ENCODE data around the gene OR7G3. TPM values are rescaled to one million over a fixed set of nuclear protein-coding genes. Genes with fewer than 3 reads are reported as not detected.

Gene OR7G3
- total RNA-seq, 1 experiment from 2014 or later: not detected

DNA sequence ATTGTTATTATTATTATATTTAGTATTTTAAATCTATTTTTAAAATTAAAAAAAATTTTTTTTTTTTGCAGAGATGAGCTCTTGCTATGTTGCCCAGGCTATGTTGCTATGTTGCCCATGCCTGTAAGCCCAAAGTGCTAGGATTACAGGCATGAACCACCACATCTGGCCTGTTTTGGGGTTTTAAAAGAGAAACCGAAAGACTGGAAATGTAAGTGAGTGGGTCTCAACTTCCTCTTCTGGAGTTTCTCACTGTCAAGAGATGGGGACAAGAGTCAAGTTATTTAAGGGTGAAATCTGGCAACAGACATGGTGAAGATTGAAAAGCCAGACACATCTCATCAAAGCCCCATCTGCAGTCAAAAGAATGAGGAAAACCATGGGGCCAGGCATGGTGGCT lies 4.2 kb upstream of the OR7G3 start:
- POLR2A ChIA-PET: no interaction called here
- H3K4me1 ChIP-seq (ENCODE audit: control insufficient read depth, insufficient read depth, low read length): no peaks in the 10 kb centered on the region
- H3K4me3 ChIP-seq (ENCODE audit: low read depth in 2 of 2, low read length in 2 of 2): no peak overlapping the region
- BruUV-seq (replicated peaks): no TSS peak
- H3K27me3 ChIP-seq (ENCODE audit: control insufficient read depth, insufficient read depth, low read length): no peaks in the 10 kb centered on the region
- CTCF ChIA-PET: no interaction called here
- no peak for DNase-seq (ENCODE audit: low read depth, low spot score)
- no peak for ATAC-seq
- in situ Hi-C loops (cut with HindIII; ENCODE audit: low pct_unique_long_range_greater_than_20kb, low sequenced_read_pairs): no loop called here
- no peaks in the 10 kb centered on the region for H3K36me3 ChIP-seq (ENCODE audit: control insufficient read depth, insufficient read depth, low read length)
- H3K9me3 ChIP-seq (ENCODE audit: control insufficient read depth, insufficient read depth, low read depth, low read length): no peaks in the 10 kb centered on the region
- TF ChIP-seq SIN3A (IDR thresholded peaks at IDR 0.05; ENCODE audit: borderline replicate concordance, insufficient read depth, low read depth, low read length) (no peak), POLR2AphosphoS5 (IDR thresholded peaks at IDR 0.05; ENCODE audit: low read depth, low read length) (no peak), REST (IDR thresholded peaks at IDR 0.05; ENCODE audit: insufficient read depth in 1 of 2, low read depth in 2 of 2, low read length in 1 of 2) (no peak), CTCF (IDR thresholded peaks at IDR 0.05) (no peak), TCF7L2 (IDR thresholded peaks at IDR 0.05; ENCODE audit: low read depth, low read length) (no peak)
- intact Hi-C loops (cut with micrococcal nuclease; ENCODE audit: unreplicated experiment): no loop called here
- H3K27ac ChIP-seq (ENCODE audit: low read length): no peak overlapping the region

DNA sequence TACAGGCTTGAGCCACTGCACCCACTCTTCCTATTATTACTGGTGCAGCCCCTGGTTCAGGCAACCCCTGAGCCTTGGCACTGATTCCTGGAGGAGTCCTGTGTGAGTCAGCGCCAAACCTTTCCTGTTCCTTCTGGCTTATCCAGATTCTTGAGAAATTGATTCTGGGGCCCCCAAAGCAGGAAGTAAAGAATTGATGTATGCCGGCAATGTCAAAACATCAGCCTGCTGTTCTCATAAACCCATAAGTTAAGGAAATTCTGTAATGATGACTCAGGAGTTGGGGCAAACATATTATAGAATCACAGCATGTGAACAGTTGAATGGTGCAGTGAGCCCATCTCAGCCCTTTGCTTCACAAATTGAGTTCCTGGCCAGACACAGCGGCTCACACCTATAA lies 1.4 kb upstream of the OR7G3 start:
- in situ Hi-C loops (cut with HindIII; ENCODE audit: low pct_unique_long_range_greater_than_20kb, low sequenced_read_pairs) (no loop called here), intact Hi-C loops (cut with micrococcal nuclease; ENCODE audit: unreplicated experiment) (no loop called here)
- ChIA-PET CTCF (no interaction called here), POLR2A (no interaction called here)
- TF ChIP-seq CTCF (IDR thresholded peaks at IDR 0.05): no peak
- TF ChIP-seq SIN3A (IDR thresholded peaks at IDR 0.05; ENCODE audit: borderline replicate concordance, insufficient read depth, low read depth, low read length): no peak
- TF ChIP-seq TCF7L2 (IDR thresholded peaks at IDR 0.05; ENCODE audit: low read depth, low read length): no peak
- DNase-seq (ENCODE audit: low read depth, low spot score): no peak
- Histone ChIP-seq H3K27me3 (ENCODE audit: control insufficient read depth, insufficient read depth, low read length) (no peaks in the 10 kb centered on the region), H3K36me3 (ENCODE audit: control insufficient read depth, insufficient read depth, low read length) (no peaks in the 10 kb centered on the region), H3K9me3 (ENCODE audit: control insufficient read depth, insufficient read depth, low read depth, low read length) (no peaks in the 10 kb centered on the region), H3K4me1 (ENCODE audit: control insufficient read depth, insufficient read depth, low read length) (no peaks in the 10 kb centered on the region), H3K27ac (ENCODE audit: low read length) (no peak overlapping the region), H3K4me3 (ENCODE audit: low read depth in 2 of 2, low read length in 2 of 2) (no peak overlapping the region)
- ATAC-seq: peak; percentile 58; the same call in 1 of the 2 replicates
- BruUV-seq (replicated peaks): no TSS peak
